Hippocampal formation (tissue), 2 donors: Measurements from ENCODE around the gene NEUROD2.

ENCODE experiments used
- DNase-seq, 2 donors: peaks; one replicate each; lab custom pipeline; 2025; lab: John Stamatoyannopoulos, UW

The NEUROD2 gene

DNA sequence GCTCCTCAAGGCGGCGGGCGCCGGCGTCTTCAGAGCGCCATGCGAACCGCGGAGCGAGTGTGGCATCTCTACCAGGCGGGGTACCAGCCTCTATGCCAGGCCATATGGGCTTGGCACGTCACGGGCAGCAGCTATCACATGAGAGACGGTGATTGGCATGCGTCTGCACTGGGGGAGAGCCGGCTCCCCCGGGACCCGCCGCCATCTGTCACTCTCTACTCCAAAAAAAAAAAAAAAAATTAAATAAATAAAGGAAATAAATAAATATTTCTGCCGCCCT is at the start of gene NEUROD2:
Gene NEUROD2 (minus strand): TSS at position 70 of the 280 bp plus-strand sequence. CDS start 1,321 bp downstream, outside the sequence.
- no peak for DNase-seq

DNA sequence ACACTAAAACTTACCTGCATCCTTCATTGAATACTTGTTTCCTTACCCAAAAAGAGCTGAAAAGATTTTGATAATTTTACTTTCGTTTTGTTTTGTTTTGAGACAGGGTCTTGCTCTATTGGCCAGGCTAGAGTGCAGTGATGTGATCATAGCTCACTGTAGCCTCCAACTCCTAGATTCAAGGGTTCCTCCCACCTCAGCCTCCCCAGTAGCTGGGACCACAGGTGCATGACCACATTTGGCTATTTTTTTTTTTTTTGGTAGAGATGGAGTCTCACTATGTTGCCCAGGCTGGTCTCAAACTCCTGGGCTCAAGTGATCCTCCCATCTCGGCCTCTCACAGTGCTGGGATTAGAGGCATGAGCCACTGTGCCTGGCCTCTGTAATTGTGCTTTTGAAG is 47.4 kb upstream of the NEUROD2 start:
- no peak for DNase-seq

DNA sequence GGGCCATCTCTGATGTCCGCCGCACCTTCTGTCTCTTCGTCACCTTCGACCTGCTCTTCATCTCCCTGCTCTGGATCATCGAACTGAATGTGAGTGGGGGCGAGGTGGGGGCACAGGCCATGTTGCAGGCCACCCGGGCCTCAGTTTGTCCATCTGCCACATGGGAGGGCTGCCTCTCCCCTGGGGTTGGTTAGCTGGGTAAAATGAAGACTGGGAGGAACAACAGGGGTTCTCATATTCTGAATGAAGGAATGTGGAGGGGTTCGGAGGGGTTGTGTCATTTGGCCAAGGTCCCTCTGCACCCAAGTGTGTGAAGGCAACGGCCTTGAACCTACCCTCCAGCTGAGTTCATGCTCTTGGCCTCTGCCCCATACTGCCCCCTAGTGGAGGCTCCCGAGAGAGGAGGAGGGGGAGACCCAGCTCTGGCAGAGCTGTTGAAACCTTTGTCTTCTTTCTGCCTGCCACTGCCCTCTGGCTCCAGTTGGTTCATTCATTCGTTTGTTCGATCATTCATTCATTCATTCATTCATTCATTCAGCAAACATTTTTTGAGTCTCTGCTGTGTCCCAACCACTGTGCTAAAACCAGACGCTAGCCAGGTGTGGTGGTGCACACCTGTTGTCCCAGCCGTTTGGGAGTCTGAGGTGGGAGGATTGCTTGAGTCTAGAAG is 46.1 kb upstream of the NEUROD2 start:
- peak in 1 of 2 donors; percentile 42 for DNase-seq

DNA sequence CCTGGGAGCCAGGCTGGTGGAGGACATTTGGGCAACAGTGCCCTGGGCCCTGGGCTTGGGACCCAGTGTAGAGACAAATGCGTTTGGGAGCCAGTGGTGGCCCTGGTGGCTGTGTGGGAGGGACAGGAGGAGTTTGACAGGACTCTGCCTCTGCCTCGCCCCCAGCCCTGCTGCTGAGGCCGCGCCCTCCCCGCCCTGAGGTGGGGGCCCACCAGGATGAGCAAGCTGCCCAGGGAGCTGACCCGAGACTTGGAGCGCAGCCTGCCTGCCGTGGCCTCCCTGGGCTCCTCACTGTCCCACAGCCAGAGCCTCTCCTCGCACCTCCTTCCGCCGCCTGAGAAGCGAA is 45.6 kb upstream of the NEUROD2 start:
- DNase-seq: no peak

DNA sequence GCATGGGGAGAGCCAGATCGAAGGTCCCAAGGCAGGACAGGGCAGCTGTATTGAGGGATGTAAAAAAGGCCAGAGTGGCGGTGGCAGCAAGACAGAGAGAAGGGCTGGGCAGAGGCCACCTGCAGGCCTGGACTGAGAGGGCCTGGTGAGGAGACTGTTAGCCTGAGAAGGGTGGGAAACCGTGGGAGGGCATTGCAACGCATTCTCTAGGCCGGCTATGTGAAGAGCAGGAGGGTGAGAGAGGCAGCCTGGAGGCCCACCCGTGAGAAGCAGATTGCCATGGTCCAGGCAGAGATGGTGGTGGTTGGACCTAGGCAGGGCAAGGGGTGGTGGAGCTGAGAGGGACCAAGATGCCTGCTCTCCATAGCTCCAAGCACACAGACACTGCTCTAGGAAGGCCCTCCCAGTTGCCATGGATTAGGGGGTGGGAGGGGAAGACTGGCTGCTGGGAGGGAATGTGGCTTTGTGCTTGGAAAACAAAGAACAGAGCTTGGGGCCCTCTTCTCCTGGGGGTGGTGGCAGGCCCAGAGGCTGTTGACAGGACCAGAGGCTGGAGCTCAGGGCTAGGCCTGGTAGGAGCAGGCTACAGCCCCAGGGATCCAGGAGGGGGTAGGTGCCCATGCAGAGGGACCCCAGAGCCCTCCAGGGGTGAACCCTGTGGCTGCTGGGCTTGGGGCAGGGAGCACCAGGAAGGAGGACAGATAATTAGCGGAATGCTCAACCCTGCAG is 45.0 kb upstream of the NEUROD2 start:
- DNase-seq: peak; percentile 60 to 79

DNA sequence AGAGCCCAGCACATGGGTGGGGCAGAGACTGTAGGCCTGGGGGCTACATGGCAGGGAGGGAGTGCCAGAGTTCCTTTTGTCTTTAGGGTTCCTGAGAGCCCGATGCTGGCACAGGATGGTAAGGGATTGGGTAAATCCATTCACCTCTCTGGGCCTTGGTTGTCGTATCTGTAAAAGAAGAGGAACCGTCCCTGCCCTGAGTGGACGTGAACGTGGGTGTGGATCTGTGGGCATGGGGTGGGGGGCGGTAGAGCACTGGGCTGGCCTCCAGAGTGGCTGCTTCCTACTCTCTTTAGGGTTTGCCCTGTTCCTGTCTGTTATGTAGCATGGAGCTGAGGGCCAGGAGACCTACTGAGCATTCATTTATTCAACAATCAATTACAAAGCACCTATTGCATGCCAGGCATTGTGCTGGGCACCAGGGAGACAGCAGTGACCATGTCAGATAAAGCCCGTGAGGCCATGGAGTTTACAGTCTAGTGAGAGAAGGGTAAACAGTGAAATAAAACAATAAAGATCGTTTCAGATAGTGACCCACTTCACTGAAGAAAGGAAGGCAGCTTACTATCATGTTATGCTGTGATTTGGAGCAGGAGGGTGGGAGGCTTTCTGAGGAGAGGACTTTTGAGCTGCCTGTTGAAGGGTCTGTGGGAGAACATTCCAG is 44.3 kb upstream of the NEUROD2 start:
- DNase-seq: no peak

DNA sequence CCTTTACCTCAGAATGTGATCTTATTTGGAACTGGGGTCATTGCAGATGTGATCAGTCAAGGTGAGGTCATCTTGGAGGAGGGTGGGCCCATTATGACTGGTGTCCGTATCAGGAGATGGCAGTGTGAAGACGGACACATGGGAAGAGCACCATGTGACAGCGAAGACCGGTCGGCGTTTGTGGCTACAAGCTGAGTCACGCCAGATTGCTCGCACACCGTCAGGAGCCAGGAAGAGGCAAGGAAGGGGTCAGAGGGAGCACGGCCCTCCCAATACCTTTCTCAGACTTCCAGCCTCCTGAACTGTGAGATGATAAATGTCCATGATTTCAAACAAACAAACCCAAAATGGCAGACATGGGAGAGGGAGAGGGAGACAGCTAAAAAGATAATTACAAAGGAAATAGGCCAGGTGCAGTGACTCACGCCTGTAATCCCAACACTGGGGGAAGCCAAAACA is 42.4 kb upstream of the NEUROD2 start:
- no peak for DNase-seq

DNA sequence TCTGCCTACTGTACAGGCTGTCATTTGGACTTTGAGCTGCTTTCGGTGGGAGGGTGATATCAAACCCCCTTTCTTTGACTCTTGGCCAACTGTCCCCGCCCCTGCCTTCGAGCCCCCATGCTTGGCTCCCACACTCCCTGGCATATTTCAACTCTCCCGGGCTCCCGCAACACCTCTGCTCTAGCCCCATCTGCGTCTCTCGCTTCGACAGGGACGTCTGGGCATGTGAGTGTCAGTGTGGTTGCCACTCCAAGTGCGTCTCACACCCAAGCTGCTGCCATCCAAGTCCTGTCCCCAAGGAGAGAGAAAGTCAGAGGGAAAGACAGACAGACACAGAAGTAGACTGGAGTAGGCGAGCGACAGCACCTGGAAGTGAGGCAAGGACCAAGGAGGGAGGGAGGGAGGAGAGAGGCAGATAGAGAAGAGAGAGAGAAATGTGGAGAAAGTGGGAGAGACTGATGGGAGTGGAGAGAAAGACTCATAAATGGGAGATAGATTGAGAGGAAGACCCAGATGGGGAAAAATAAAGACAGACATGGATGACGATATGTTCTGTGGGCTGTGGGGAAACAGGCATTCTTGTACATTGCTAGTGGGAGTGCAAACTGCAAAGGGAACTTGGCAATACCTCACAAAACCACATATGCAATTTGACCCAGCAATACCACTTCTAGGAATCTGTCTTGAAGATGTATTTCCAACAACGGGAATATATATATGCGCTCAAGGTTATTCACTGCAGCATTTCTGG is 41.1 kb upstream of the NEUROD2 start:
- DNase-seq: no peak

DNA sequence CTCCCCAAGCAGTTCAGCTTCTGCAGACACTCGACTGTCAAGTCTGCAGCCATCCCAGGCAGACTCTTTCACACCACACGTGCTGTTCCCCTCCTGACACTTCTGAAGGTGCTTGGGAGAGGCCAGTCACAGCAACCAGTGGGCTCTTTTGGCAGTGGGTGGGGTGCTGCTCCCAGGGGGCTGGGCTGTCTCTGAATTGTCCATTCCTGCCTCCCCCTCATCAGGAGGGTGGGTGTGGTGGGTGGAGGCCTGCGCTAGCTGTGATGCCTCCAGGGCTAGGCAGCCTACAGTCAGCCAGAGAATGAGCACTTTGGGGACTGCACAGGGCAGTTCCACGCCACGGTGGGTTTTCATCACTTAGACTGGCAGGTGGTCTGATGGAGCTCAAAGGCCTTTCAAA is 39.5 kb upstream of the NEUROD2 start:
- DNase-seq: no peak

DNA sequence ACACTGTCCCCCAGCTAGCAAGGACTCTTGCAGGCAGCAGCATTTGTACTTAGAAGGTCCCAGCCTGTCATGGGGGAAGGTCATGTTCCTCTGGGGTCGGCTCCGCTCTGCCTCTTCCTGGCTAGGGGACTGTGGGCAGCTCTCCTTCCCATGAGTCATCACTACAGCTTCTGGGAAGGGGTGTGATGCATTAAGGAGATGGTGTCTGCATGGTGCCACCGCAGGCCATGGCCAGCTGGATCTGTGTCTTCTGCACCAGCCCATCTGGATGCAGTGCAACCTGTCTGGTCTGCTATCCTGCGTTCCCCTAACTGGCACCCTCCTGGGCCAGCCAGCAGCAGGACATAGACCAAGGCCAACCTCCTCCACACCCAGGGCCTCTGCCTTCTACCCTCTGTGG is 35.6 kb upstream of the NEUROD2 start:
- no peak for DNase-seq

DNA sequence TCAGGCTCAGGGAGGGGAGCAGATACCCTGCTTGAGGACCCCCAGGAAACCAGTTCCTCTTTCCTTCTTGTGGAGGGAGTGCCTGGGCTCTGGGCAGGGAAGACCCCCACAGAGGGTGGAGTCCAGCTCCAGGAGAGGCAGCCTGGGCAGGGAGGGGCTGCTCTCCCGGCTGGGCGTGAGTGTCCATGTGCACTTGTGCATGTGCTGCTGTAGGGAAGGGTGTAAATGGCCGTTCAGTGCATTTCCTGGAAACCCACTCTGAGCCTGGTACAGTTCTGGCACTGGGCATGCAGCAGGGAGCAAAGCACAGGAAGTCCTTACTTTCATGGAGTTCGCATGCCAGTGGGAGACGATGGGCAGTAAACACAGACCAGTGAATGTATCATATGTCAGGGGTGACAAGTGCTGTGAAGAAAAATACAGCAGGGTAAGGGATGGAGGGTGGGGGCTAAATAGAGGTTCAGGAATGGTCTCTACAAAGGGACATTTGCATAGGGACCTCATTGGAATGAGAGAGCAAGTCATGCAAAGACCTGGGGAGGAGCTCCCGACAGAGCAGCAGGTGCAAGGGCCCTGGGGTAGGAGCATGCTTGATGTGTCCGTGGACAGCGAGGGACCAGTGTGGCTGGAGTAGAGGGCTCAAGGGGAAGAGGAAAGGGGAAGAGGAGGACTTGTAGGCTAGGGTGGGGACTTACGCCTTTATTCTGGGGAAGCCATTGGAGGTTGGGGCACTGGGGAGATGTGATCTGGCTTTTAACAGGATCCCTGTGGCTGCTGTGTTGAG is 34.8 kb upstream of the NEUROD2 start:
- no peak for DNase-seq

DNA sequence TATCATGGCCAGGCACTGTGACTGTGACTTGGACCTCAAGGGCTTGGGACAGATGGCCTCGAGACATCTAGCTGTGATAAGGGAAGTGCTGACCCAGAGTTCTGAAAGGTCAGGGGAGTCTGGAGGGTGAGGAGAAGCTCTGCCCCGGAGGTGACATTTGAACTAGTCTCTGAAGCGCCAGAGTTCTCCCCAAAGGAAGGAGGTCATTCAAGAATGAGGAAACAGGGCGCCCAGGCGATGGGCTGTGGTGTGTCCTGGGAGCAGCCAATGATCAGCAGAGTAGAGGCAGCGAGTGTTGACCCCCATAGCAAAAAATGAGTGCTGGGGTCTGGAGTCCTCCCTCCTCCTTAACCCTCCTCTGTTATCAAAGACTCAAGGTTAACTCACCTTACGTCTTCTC is 34.2 kb upstream of the NEUROD2 start:
- no peak for DNase-seq

DNA sequence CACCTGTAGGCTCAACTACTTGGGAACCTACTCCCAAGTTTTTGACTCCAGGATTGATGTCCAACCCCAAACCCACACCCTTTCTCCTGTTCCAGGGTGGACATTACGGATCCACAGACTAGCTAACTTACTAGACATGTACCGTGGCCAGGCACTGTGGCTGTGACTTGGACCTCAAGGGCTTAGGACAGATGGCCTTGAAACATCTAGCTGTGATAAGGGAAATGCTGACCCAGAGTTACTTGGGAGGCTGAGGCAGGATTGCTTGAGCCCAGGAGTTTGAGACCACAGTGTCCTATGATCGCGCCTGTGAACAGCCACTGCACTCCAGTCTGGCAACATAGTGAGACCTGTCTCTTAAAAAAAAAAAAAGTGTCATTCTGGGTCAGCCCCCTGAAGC is 33.4 kb upstream of the NEUROD2 start:
- no peak for DNase-seq

DNA sequence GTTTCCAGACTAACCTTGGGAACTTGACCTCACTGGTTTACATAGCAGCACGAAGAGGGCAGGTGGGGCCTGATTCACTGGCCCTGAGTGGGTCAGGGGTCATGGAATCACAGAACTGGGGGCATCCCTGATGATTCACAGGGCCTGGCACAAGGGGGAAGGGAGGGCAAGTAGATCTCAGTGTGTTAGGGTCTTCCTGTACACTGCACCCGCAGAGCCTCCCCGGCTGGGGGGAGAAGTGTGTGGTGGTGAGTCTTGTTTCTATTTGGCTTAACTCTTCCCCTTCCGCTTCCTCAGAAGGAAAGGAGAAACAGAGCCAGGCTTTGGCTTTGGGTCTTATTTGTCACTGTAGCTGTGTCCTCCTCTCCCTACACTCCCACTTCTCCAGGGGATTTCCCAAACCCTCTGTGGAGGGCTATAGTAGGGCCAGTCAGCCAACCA is 32.9 kb upstream of the NEUROD2 start:
- DNase-seq: no peak

DNA sequence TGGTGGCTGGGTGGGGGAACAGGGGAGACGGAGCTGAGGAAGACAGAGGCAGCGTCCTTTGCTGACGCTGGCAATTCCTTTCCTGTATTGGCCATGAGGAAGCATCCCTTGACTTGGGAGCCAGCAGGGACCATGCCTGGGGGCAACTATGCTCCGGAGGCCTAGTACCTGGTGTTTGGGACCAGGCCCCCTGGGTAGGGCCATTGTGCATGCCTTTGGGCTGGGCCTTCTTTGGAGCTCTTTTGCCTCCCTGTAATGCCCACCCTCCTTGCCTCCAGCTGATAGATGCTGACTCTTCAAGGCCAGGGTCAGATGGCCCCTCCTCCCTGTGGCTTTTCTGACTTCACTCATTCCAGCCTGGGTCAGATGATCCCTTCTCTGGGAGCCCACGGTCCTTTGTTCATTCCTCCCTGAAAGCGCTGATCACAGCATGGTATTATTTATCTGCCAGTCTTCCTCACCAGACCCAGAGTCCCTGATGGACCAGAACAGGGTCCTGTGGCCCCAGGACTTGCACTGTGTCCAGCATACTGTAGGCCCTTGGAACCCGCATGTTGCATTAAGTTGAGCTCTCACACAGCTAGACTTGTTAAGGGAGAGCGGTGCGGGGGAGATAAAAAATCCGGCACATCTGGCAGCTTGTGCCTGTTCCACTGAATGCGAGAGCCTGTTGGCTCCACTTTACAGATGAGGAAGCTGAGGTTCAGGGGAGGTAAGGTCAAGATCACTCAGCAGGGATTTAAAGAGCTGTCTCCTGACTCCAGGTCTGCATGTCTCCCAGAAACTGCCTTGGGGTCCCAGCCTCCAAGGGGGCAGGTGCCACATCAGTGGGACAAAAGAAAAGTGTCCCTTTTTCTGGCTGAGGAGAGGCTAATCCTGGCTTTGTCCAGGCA is 32.1 kb upstream of the NEUROD2 start:
- no peak for DNase-seq

DNA sequence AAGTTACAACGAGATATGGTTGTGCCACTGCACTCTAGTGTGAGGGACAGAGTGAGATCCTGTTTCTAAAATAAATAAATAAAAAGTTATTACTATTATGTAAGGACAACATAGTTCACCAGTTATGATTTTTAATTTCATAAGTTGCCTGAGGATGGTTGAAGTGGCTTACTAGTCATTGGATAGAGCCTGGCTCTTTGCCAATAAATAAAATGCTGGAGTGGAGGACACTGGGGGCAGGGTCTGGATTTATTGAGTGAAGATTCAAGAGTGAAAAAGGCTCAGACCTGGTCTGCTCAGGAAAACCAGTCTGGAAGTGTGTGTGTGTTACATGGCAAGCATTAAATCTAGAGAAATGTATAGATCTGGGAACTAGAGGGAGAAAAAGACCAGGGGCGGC is 31.3 kb upstream of the NEUROD2 start:
- no peak for DNase-seq

DNA sequence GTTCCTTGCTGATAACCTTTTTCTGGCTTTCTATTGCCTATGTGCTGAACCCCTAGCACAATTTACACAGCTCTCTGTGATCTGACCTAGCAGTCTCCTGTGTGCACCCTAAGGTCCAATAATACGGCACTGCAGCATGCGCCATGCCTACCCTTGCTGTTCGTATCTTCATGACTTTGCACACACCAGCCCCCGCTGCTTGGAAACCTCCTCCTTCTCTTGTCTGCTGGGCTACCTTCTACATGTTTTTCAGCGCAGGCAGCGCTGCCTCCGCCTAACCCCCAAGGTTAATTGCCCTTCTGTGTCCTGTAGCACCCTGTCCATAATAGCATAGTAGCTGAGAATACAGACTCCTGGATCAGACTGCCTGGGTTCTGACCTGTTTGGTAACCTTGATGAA is 30.6 kb upstream of the NEUROD2 start:
- DNase-seq: no peak

DNA sequence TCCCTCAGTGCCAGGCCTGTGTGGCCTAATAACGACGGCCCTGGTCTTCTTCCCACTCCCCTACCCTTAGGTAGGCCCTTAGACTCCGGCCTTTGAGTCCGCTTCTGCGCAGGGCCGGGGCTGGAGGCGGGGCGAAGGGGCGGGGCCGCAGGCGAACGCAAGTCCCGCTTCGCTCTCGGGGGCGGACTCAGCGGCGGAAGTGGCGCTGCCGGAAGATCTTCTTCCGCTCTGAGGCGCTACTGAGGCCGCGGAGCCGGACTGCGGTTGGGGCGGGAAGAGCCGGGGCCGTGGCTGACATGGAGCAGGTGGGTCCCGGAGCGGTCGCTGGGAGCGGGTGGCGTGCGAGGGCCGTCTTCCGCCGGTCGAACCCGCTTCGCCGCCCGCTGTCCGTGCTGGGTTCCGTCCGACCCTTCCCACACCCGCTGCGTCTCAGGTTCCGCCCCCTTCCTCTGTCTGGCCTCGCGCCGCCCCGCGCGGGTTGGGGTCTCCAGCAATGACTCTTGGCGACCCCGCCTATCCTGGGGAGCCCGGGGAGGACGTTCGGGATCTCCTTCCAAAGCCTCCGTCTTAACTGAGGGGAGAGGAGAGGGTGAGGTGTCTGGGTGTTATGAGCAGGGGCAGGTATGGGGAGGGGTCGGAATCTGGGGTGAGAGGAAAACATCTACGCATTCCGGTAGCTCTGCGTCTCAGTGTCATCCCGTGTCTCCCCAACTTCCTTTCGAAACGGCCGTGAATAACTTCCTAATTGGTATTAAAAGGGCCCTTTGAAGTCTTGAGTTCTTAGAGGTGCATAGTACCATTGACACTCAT is 29.4 kb upstream of the NEUROD2 start, which contains the start of gene STARD3:
Gene STARD3 (plus strand): TSS at position 218 of the 810 bp plus-strand sequence. CDS start 16,388 bp downstream, outside the sequence.
- peak; percentile 79 to 86 for DNase-seq

DNA sequence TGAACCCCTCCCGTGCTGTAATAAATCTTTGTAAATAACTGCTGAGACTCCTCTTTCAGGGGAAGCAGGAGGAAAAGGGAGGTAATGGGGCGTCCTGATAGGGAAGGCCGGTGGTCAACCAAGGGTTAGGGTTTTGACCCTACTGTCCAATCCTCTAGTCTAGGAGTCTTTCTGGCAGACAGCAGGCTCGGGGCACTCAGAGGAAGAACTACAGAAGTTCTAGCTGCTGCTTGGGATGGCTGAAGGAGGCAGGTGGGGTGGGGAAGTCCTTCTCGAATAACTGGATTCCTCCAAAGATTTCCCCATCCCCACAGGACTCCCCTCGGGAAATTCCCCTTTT is 28.8 kb upstream of the NEUROD2 start:
- DNase-seq: no peak
